CD4-positive, alpha-beta T cell treated with Interleukin-21 for 1 hour (primary cell): ENCODE measurements around the gene TUBGCP2.

Experiments
- DNase-seq: peaks from one replicate; pipeline ENCODE4 v3.0.0-alpha.2; 2020

Gene TUBGCP2

GRCh38 chr10:133299224-133299623, 9.4 kb downstream of the TUBGCP2 start:
- no peak for DNase-seq

- no peak for DNase-seq
These were observed 10.2 kb downstream of the TUBGCP2 start for GRCh38 chr10:133298466-133298865.

- no peak for DNase-seq
These were observed 11.2 kb downstream of the TUBGCP2 start for GRCh38 chr10:133297504-133297903.

- DNase-seq, result no peak
These were observed 13.0 kb downstream of the TUBGCP2 start for GRCh38 chr10:133295426-133296320.

- DNase-seq, result no peak
These were observed 14.5 kb downstream of the TUBGCP2 start for GRCh38 chr10:133294189-133294588.

- no peak for DNase-seq
These were observed 14.9 kb downstream of the TUBGCP2 start for GRCh38 chr10:133293810-133294119.

- DNase-seq, result no peak
These were observed 15.5 kb downstream of the TUBGCP2 start for GRCh38 chr10:133292919-133293809.

GRCh38 chr10:133289761-133290160, 18.9 kb downstream of the TUBGCP2 start:
- DNase-seq, result no peak

- DNase-seq, result no peak
These were observed 20.7 kb downstream of the TUBGCP2 start for GRCh38 chr10:133287832-133288500.

GRCh38 chr10:133286366-133286765, 22.3 kb downstream of the TUBGCP2 start:
- no peak for DNase-seq

GRCh38 chr10:133285217-133285616, 23.5 kb downstream of the TUBGCP2 start:
- no peak for DNase-seq

- no peak for DNase-seq
These were observed 24.7 kb downstream of the TUBGCP2 start for GRCh38 chr10:133283931-133284330.

GRCh38 chr10:133282846-133283390, 25.8 kb downstream of the TUBGCP2 start:
- DNase-seq, result no peak

GRCh38 chr10:133281628-133282372, 26.9 kb downstream of the TUBGCP2 start:
- DNase-seq, result no peak

- no peak for DNase-seq
These were observed 27.6 kb downstream of the TUBGCP2 start for GRCh38 chr10:133281084-133281483.

GRCh38 chr10:133280391-133281059, 28.1 kb downstream of the TUBGCP2 start:
- no peak for DNase-seq

GRCh38 chr10:133279326-133280226, 29.1 kb downstream of the TUBGCP2 start:
- no peak for DNase-seq

GRCh38 chr10:133278577-133279265, 30.0 kb downstream of the TUBGCP2 start:
- peak; percentile 84 for DNase-seq

- DNase-seq, result no peak
These were observed 30.6 kb downstream of the TUBGCP2 start for GRCh38 chr10:133277993-133278576.
